Thyroid gland (tissue), 4 donors: Measurements from ENCODE around the gene TUBGCP3. TPM values are rescaled to one million over a fixed set of nuclear protein-coding genes. Genes with fewer than 3 reads are reported as not detected.

Experiments
- DNase-seq, 2 donors: peaks; one replicate each; pipeline ENCODE4 v3.0.0-alpha.2; 2019
- H3K27ac ChIP-seq, 3 donors: fragments of 200-600 bp; sonication (generic); 1 replicate in 2 of 3; 2 replicates in 1 of 3; pipeline ENCODE4 v1.5.1; 2016 to 2019; ENCODE audit warnings: mild to moderate bottlenecking in 1 of 3, moderate library complexity in 1 of 3
- H3K27me3 ChIP-seq: fragments of 200-600 bp; sonication (generic); one replicate; pipeline ENCODE4 v1.5.1; 2019
- H3K36me3 ChIP-seq, 2 donors: fragments of 200-600 bp; sonication (generic); one replicate each; pipeline ENCODE4 v1.5.1; 2016 to 2019
- H3K4me1 ChIP-seq, 2 donors: fragments of 200-600 bp; sonication (generic); one replicate each; pipeline ENCODE4 v1.5.1; 2017 to 2019
- H3K4me3 ChIP-seq, 3 donors: fragments of 200-600 bp; sonication (generic); replicated peaks in 1 of 3; 1 replicate in 2 of 3; 2 replicates in 1 of 3; pipeline ENCODE4 v1.5.1; 2016; ENCODE audit warnings: mild to moderate bottlenecking in 1 of 3
- H3K9me3 ChIP-seq: fragments of 200-600 bp; sonication (generic); one replicate; pipeline ENCODE4 v1.5.1; 2017
- CTCF ChIP-seq, 6 experiments: fragments of 200-600 bp in 3 of 6; fragments of 450-650 bp in 3 of 6; sonication (generic) in 3 of 6; IDR thresholded peaks; one replicate each; pipeline ENCODE4 v1.5.1; 2016 to 2019; ENCODE audit warnings: antibody characterized with exemption in 6 of 6, mild to moderate bottlenecking in 2 of 6, inconsistent platforms in 1 of 6, moderate library complexity in 1 of 6
- POLR2A ChIP-seq, 2 donors: fragments of 450-650 bp; IDR thresholded peaks; one replicate each; pipeline ENCODE4 v1.6.1; 2017; ENCODE audit warnings: antibody characterized with exemption in 2 of 2, mild to moderate bottlenecking in 2 of 2, moderate library complexity in 1 of 2
- WGBS, 2 donors: methylation state at CpG; one replicate each; pipeline ENCODE4 v1.1.5; 2017; 5-methylcytosine and 5-hydroxymethylcytosine counted together
- intact Hi-C: fragments of 100-400 bp; cut with DNase I; formaldehyde crosslinking; loops from one replicate; pipeline ENCODE4 v1.15.1; 2023
- total RNA-seq, 4 donors: library from RNA; depleted of rRNA; stranded (reverse); fragments of >200 nt; gene quantifications; one replicate each; pipeline ENCODE4 v1.2.3, GENCODE V29; 2016

Gene TUBGCP3
- total RNA-seq, 4 donors from 2014 or later: 27.4 to 49.1 (median 36.0) TPM

- intact Hi-C loops: no loop called here
- Histone ChIP-seq H3K27ac (no peak overlapping the region), H3K4me3 (no peak overlapping the region), H3K4me1 (no peaks in the 10 kb centered on the region), H3K9me3 (no peaks in the 10 kb centered on the region), H3K27me3 (peaks cover 7% of the 10 kb centered on the region), H3K36me3 (no peaks in the 10 kb centered on the region)
- no peak for TF ChIP-seq CTCF (IDR thresholded peaks at IDR 0.05)
- no peak for TF ChIP-seq POLR2A (IDR thresholded peaks at IDR 0.05)
- WGBS, 2 donors: 84 to 88% methylated on average over 19 of the region's 19 CpGs
- no peak for DNase-seq
Measured at GRCh38 chr13:112441779-112442310, 146.1 kb downstream of the TUBGCP3 start.

- Histone ChIP-seq H3K4me3 (no peak overlapping the region), H3K27me3 (peaks cover 7% of the 10 kb centered on the region), H3K36me3 (no peaks in the 10 kb centered on the region), H3K27ac (no peak overlapping the region), H3K4me1 (no peaks in the 10 kb centered on the region), H3K9me3 (no peaks in the 10 kb centered on the region)
- WGBS, 2 donors: 92 to 93% methylated on average over 17 of the region's 17 CpGs
- DNase-seq: no peak
- TF ChIP-seq CTCF (IDR thresholded peaks at IDR 0.05): no peak
- no peak for TF ChIP-seq POLR2A (IDR thresholded peaks at IDR 0.05)
- intact Hi-C loops: no loop called here
Measured at GRCh38 chr13:112441226-112441625, 146.7 kb downstream of the TUBGCP3 start.

GRCh38 chr13:112438515-112438914 lies 149.4 kb downstream of the TUBGCP3 start:
- Histone ChIP-seq H3K27me3 (peaks cover 7% of the 10 kb centered on the region), H3K27ac (no peak overlapping the region), H3K4me1 (no peaks in the 10 kb centered on the region), H3K9me3 (no peaks in the 10 kb centered on the region), H3K36me3 (no peaks in the 10 kb centered on the region), H3K4me3 (no peak overlapping the region)
- 90 to 95% methylated on average over 2 of the region's 2 CpGs for WGBS, 2 donors
- TF ChIP-seq CTCF (IDR thresholded peaks at IDR 0.05): no peak
- no peak for TF ChIP-seq POLR2A (IDR thresholded peaks at IDR 0.05)
- no peak for DNase-seq
- intact Hi-C loops: no loop called here

GRCh38 chr13:112438094-112438493 lies 149.9 kb downstream of the TUBGCP3 start:
- peaks cover 5% of the 10 kb centered on the region for H3K27me3 ChIP-seq
- TF ChIP-seq CTCF (IDR thresholded peaks at IDR 0.05) (no peak), POLR2A (IDR thresholded peaks at IDR 0.05) (no peak)
- no peaks in the 10 kb centered on the region for H3K4me1 ChIP-seq
- H3K27ac ChIP-seq: no peak overlapping the region
- no peak overlapping the region for H3K4me3 ChIP-seq
- 78 to 85% methylated on average over 1 of the region's 1 CpG for WGBS, 2 donors
- intact Hi-C loops: no loop called here
- no peaks in the 10 kb centered on the region for H3K36me3 ChIP-seq
- H3K9me3 ChIP-seq: no peaks in the 10 kb centered on the region
- DNase-seq: no peak

- DNase-seq: no peak
- WGBS, 2 donors: 88 to 91% methylated on average over 8 to 9 of the region's 9 CpGs
- no peaks in the 10 kb centered on the region for H3K36me3 ChIP-seq
- H3K4me1 ChIP-seq: no peaks in the 10 kb centered on the region
- no peak overlapping the region for H3K4me3 ChIP-seq
- intact Hi-C loops: no loop called here
- no peak overlapping the region for H3K27ac ChIP-seq
- H3K27me3 ChIP-seq: no peaks in the 10 kb centered on the region
- TF ChIP-seq POLR2A (IDR thresholded peaks at IDR 0.05): no peak
- TF ChIP-seq CTCF (IDR thresholded peaks at IDR 0.05): no peak
- no peaks in the 10 kb centered on the region for H3K9me3 ChIP-seq
Measured at GRCh38 chr13:112435973-112436372, 152.0 kb downstream of the TUBGCP3 start.

Other genes with a start within 250 kb of the TUBGCP3 start
- not detected for gene SPACA7, start 211.8 kb downstream of the TUBGCP3 start, total RNA-seq
- 10 to 100 TPM; 32.1 to 83.6 (median 46.2) TPM for gene ATP11A, start 101.9 kb upstream of the TUBGCP3 start, total RNA-seq